Muscle layer of duodenum (tissue), 2 donors: ENCODE data around the gene SIRT5.

ENCODE experiments used
- H3K27ac ChIP-seq: one replicate; pipeline ENCODE4 v1.7.0; 2013; ENCODE audit warnings: mild to moderate bottlenecking, low read length
- H3K27me3 ChIP-seq: one replicate; pipeline ENCODE4 v1.7.0; 2013; ENCODE audit warnings: low read depth, mild to moderate bottlenecking, control low read depth, low read length
- H3K36me3 ChIP-seq, 2 donors: one replicate each; pipeline ENCODE4 v1.7.0; 2013; ENCODE audit warnings: low read length in 2 of 2, control low read depth in 1 of 2, mild to moderate bottlenecking in 1 of 2; ENCODE audit not compliant: insufficient read depth in 2 of 2, control insufficient read depth in 1 of 2
- H3K4me1 ChIP-seq, 2 donors: one replicate each; pipeline ENCODE4 v1.7.0; 2013; ENCODE audit warnings: low read length in 2 of 2, mild to moderate bottlenecking in 2 of 2, control low read depth in 1 of 2, moderate library complexity in 1 of 2; ENCODE audit not compliant: insufficient read depth in 2 of 2, control insufficient read depth in 1 of 2
- H3K4me3 ChIP-seq, 2 donors: one replicate each; pipeline ENCODE4 v1.7.0; 2013; ENCODE audit warnings: low read length in 2 of 2, low read depth in 1 of 2, mild to moderate bottlenecking in 1 of 2
- H3K9me3 ChIP-seq, 2 donors: one replicate each; pipeline ENCODE4 v1.7.0; 2013; ENCODE audit warnings: low read length in 2 of 2, control low read depth in 1 of 2, mild to moderate bottlenecking in 1 of 2; ENCODE audit not compliant: control insufficient read depth in 1 of 2
- donor health status: healthy.

Gene SIRT5

DNA sequence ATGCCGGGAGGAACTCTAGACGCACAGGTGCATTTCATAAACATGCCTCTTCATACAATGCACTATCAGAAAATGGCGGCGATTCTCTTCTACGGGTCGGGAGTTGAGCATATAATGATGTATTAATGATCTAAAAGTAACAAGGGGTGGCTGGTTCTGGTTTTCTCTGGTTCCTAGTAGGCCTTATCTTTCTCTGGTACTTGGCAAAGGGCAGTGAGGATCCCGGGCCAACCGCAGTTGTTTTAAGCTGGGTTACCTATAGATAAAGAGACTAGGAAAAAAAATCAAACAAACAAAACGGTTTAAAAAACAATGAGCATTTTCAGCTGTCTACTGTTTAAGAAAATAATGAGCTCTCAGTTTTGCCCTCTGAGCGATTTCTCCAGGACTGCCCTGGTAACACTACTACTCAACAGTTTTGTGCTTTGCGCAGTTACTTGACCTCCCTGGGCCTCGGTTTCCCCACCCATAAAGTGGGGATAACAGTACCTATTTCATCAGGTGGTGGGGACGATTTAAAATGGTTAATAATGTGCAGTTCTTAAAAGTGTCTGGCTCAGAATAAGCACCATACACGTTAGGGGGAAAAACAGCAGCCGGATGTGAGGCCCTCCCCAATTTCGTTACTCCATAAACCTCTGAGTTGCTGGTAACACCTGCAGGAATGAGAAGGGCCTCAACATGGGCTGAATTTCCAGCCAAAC, 1.3 kb upstream of the SIRT5 start:
- H3K9me3 ChIP-seq, result no peaks in the 10 kb centered on the region
- H3K27ac ChIP-seq, result peak overlapping the region; percentile 89
- peak overlapping the region; percentile 70 to 81 for H3K4me3 ChIP-seq
- H3K27me3 ChIP-seq, result no peaks in the 10 kb centered on the region
- peaks cover 3 to 6% of the 10 kb centered on the region in 2 donors for H3K4me1 ChIP-seq
- H3K36me3 ChIP-seq, result no peaks in the 10 kb centered on the region

- no peaks in the 10 kb centered on the region for H3K27me3 ChIP-seq
- peaks cover 3 to 6% of the 10 kb centered on the region in 2 donors for H3K4me1 ChIP-seq
- H3K4me3 ChIP-seq, result peak overlapping the region; percentile 70 to 81
- H3K36me3 ChIP-seq, result no peaks in the 10 kb centered on the region
- no peaks in the 10 kb centered on the region for H3K9me3 ChIP-seq
- H3K27ac ChIP-seq, result peak overlapping the region; percentile 89
Measured at GRCh38 chr6:13573669-13574110, 711 bp upstream of the SIRT5 start.

DNA sequence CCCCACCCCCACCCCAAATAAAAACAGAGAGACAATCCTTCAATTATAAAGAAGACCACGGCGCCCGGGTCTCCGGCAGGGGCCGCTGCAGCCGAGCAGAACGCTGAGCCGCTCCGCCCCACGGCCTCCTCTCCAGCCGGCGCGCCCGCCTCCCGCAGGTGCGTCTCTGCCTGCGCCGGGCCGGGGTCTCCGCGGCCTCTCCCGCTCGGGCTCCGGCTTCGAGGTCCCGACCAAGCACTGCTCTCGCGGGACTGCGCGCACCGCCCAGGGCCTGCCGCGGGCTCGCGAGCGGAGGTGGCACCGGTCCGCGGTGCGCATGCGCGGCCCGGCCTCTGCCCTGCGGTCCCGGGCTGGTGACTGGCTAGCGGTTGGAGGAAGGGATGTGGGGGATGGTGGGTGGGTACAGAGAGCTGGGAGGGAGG, 241 bp upstream of the SIRT5 start:
- Histone ChIP-seq H3K27ac (peak overlapping the region; percentile 94), H3K4me1 (peaks cover 3 to 6% of the 10 kb centered on the region in 2 donors), H3K4me3 (peak overlapping the region; percentile 70 to 78), H3K36me3 (no peaks in the 10 kb centered on the region), H3K27me3 (no peaks in the 10 kb centered on the region), H3K9me3 (no peaks in the 10 kb centered on the region)

GRCh38 chr6:13575377-13575775, 975 bp downstream of the SIRT5 start:
- Histone ChIP-seq H3K4me1 (peaks cover 3 to 6% of the 10 kb centered on the region in 2 donors), H3K36me3 (peaks cover 0 to 7% of the 10 kb centered on the region in 2 donors), H3K4me3 (peak overlapping the region; percentile 70 to 78)

DNA sequence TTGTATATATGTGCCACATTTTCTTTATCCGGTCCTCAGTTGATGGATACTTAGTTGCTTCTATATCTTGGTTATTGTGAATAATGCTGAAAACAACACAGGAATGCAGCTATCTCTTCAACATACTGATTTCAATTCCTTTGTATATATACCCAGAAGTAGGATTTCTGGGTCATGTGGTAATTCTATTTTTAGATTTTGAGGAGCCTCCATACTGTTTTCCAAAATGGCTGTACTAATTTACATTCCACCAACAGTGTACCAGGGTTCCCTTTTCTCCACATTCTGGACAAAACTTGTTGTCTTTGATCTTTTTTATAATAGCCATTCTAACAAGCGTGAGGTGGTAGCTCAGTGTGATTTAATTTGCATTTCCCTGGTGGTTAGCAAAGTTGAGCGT, 1.6 kb downstream of the SIRT5 start:
- Histone ChIP-seq H3K4me3 (no peak overlapping the region), H3K27ac (no peak overlapping the region)

More at GRCh38 chr6:13575377-13575775, 975 bp downstream of the SIRT5 start:
- Histone ChIP-seq H3K27me3 (no peaks in the 10 kb centered on the region), H3K9me3 (no peaks in the 10 kb centered on the region), H3K27ac (peak overlapping the region; percentile 94)

GRCh38 chr6:13577926-13578325, 3.5 kb downstream of the SIRT5 start:
- no peak overlapping the region for H3K27ac ChIP-seq
- H3K4me3 ChIP-seq, result no peak overlapping the region
- no peaks in the 10 kb centered on the region for H3K27me3 ChIP-seq
- H3K36me3 ChIP-seq, result peaks cover 11 to 12% of the 10 kb centered on the region in 2 donors
- H3K9me3 ChIP-seq, result no peaks in the 10 kb centered on the region
- peaks cover 3 to 6% of the 10 kb centered on the region in 2 donors for H3K4me1 ChIP-seq

More for the DNA sequence above, 1.6 kb downstream of the SIRT5 start:
- Histone ChIP-seq H3K27me3 (no peaks in the 10 kb centered on the region), H3K4me1 (peaks cover 3 to 6% of the 10 kb centered on the region in 2 donors), H3K9me3 (no peaks in the 10 kb centered on the region), H3K36me3 (peaks cover 0 to 8% of the 10 kb centered on the region in 2 donors)

DNA sequence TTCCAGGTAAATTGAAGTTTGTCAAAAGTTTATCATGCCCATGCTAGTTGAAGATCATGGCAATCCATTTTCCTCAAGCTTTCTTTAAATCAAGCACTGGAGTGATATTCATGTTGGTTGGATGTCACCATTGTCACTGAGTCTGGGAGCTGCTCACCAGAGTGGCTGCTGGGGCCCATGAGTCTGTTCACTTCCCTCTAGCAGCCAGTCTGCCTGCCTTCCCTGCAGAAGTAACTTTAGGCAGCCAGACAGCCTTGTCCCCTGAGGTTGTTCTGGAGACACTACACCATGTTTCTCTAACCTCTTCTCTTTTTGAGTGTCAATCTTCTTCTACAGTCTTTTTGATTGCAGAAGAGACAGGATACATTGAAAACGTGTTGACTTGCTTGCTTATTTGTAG, 5.5 kb downstream of the SIRT5 start:
- Histone ChIP-seq H3K36me3 (peaks cover 15 to 21% of the 10 kb centered on the region in 2 donors), H3K27ac (no peak overlapping the region)

GRCh38 chr6:13581700-13582229, 7.4 kb downstream of the SIRT5 start:
- Histone ChIP-seq H3K9me3 (no peaks in the 10 kb centered on the region), H3K27me3 (no peaks in the 10 kb centered on the region), H3K4me3 (no peak overlapping the region), H3K27ac (no peak overlapping the region), H3K36me3 (peaks cover 15 to 21% of the 10 kb centered on the region in 2 donors), H3K4me1 (no peaks in the 10 kb centered on the region)

More for the DNA sequence above, 5.5 kb downstream of the SIRT5 start:
- Histone ChIP-seq H3K9me3 (no peaks in the 10 kb centered on the region), H3K27me3 (no peaks in the 10 kb centered on the region), H3K4me1 (no peaks in the 10 kb centered on the region), H3K4me3 (no peak overlapping the region)

DNA sequence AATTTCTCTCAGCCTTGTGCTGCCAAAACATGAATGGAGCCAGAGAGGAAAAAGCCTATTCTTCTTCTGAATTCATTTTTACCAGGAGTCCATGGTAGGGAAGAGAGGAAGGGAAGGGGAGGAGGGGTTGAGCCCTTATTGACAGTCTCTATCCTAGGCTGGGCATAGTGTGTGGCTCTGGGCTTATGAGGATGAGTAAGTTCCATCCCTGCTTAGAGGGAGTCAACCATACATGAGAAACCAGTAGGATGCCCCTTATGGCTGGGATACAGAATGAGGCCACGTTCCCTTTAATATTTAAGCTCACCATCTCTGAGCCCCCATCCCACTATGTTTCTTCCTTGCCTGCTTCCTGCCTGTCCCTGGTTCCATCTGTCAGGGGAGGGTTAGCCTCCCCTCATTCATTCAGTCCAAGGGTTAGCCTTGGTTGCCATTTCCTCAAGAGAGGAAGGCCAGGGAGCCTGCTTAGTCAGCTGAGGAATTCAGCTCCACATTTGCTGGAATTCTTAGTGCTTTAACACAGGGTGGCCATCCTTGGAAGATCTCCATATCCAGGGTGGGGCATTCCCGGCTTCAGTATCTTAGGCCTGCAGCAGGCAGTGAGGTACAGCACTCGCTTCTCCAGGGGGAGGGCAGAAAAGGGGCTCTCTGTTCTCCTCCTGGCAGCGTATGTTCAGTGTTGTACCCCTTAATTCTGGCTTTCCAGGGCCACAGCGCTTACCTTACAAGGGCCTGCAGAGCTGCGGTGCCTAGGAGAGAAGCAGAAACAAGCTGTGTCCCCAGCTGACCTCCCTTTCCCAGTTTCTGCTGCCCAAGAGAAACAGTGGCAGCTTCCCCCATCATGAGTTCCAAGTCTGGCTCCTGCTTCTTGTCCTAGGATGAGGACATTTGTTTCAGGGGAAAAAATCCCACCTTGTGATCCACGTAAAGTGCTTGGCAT, 12.5 kb downstream of the SIRT5 start:
- peaks cover 3 to 37% of the 10 kb centered on the region in 2 donors for H3K36me3 ChIP-seq
- no peaks in the 10 kb centered on the region for H3K4me1 ChIP-seq
- H3K4me3 ChIP-seq, result no peak overlapping the region
- no peaks in the 10 kb centered on the region for H3K27me3 ChIP-seq
- H3K9me3 ChIP-seq, result no peaks in the 10 kb centered on the region
- no peak overlapping the region for H3K27ac ChIP-seq

DNA sequence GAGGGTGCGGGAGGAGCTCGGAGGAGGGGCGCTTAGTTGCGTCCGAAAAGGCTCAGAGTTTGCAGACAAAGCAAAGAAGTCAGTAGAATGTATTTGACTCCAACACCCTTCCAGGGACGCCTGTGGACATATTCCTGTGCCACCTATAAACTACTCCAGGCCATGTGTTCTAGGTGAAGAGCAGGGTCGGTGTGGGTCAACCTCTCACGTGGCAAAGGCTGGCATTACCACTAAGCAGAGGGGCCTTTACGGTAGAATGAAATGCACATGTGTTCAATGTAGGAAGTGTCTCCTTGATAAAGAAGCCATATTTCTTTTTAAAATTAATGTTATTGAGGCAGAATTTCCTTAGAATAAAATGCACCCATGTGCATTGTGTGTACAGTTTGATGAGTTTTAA, 15.4 kb downstream of the SIRT5 start:
- H3K36me3 ChIP-seq, result peaks cover 8 to 47% of the 10 kb centered on the region in 2 donors
- H3K27me3 ChIP-seq, result no peaks in the 10 kb centered on the region
- H3K27ac ChIP-seq, result no peak overlapping the region
- no peak overlapping the region for H3K4me3 ChIP-seq
- no peaks in the 10 kb centered on the region for H3K9me3 ChIP-seq
- H3K4me1 ChIP-seq, result no peaks in the 10 kb centered on the region

DNA sequence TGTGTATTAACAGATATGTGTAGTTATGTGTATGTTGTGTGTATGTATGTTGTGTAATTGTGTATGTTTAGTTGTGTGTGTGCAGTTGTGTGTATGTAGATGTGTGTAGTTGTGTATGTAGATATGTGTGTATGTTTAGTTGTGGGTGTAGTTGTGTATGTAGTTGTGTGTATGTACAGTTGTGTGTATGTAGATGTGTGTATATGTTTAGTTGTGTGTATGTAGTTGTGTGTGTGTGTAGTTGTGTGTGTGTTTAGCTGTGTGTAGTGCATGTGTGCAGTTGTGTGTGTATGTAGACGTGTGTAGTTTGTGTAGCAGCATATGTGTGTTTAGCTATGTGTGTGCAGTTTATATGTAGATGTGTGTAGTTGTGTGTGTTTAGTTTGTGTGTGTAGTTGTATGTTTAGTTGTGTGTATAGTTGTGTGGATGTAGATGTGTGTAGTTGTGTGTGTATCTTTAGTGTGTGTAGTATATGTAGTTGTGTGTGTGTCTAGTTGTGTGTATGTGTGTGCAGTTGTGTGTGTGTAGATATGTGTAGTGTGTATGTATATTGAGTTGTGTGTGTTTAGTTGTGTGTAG, 16.3 kb downstream of the SIRT5 start:
- H3K4me1 ChIP-seq, result no peaks in the 10 kb centered on the region

More for the DNA sequence above, 16.3 kb downstream of the SIRT5 start:
- Histone ChIP-seq H3K27ac (no peak overlapping the region), H3K27me3 (no peaks in the 10 kb centered on the region), H3K36me3 (peaks cover 8 to 54% of the 10 kb centered on the region in 2 donors), H3K4me3 (no peak overlapping the region), H3K9me3 (no peaks in the 10 kb centered on the region)
